Endothelial cell of umbilical vein (primary cell): ENCODE results near the gene CHMP4B. TPM values are rescaled to one million over a fixed set of nuclear protein-coding genes. Genes with fewer than 3 reads are reported as not detected.

Experiments
- BruUV-seq: library from RNA; stranded (reverse); fragments of 400-500 nt; replicated peaks from 2 replicates; lab custom pipeline; 2021; lab: Mats Ljungman, UMichigan
- CTCF ChIA-PET: fragments of 300-600, 350-600 bp; sonication (Branson Sonifier 250); formaldehyde crosslinking; loops from one replicate; lab custom pipeline; 2021; ENCODE audit warnings: antibody characterized with exemption, inconsistent platforms; lab: Charles Lee
- POLR2A ChIA-PET: fragments of 300-600, 350-600 bp; sonication (Branson Sonifier 250); formaldehyde crosslinking; loops from one replicate; lab custom pipeline; 2021; ENCODE audit warnings: antibody characterized with exemption, inconsistent platforms; lab: Charles Lee
- DNase-seq: peaks from one replicate; pipeline ENCODE4 v3.0.0-alpha.2; 2011; ENCODE audit warnings: low read depth, low spot score
- FAIRE-seq: peaks from 2 replicates; lab custom pipeline; 2011; peaks lifted over from hg19 to GRCh38; lab: Jason Lieb, UNC
- H2AFZ ChIP-seq: 2 replicates; pipeline ENCODE4 v1.6.0; 2012; ENCODE audit warnings: low read depth, low read length, control low read depth, inconsistent platforms
- H3K27ac ChIP-seq: 2 replicates; pipeline ENCODE4 v1.5.1; 2011; ENCODE audit warnings: low read depth, mild to moderate bottlenecking, control low read depth, low read length, moderate library complexity; ENCODE audit not compliant: insufficient read depth
- H3K27me3 ChIP-seq, 2 experiments: 2 replicates each; pipeline versions ENCODE4 v1.6.0 to v1.6.1; 2011; ENCODE audit warnings: low read length in 2 of 2, mixed read lengths in 1 of 2; ENCODE audit not compliant: control insufficient read depth in 2 of 2, insufficient read depth in 2 of 2
- H3K36me3 ChIP-seq, 2 experiments: 2 replicates in 1 of 2; 3 replicates in 1 of 2; pipeline ENCODE4 v1.5.1; 2011; ENCODE audit warnings: low read length in 2 of 2, mild to moderate bottlenecking in 1 of 2, moderate library complexity in 1 of 2; ENCODE audit not compliant: control insufficient read depth in 2 of 2, insufficient read depth in 2 of 2; ENCODE audit errors: extremely low read depth in 1 of 2
- H3K4me1 ChIP-seq: 3 replicates; pipeline ENCODE4 v1.5.1; 2011; ENCODE audit warnings: mild to moderate bottlenecking, low read length; ENCODE audit not compliant: control insufficient read depth, insufficient read depth; ENCODE audit errors: extremely low read depth
- H3K4me2 ChIP-seq: 2 replicates; pipeline ENCODE4 v1.6.1; 2011; ENCODE audit warnings: low read length, control low read depth, mixed read lengths; ENCODE audit not compliant: insufficient read depth
- H3K4me3 ChIP-seq, 3 experiments: fragments of 200-600 bp in 1 of 3; sonication (generic), shearing (Covaris generic) in 1 of 3; replicated peaks in 1 of 3; 2 replicates each; pipeline ENCODE4 v1.5.1; 2011 to 2016; ENCODE audit warnings: control low read depth in 3 of 3, low read length in 3 of 3, mild to moderate bottlenecking in 2 of 3, inconsistent platforms in 1 of 3, low read depth in 1 of 3, moderate library complexity in 1 of 3; ENCODE audit not compliant: insufficient read depth in 1 of 3
- H3K79me2 ChIP-seq: 2 replicates; pipeline ENCODE4 v1.6.0; 2012; ENCODE audit warnings: low read length, inconsistent platforms; ENCODE audit not compliant: control insufficient read depth, insufficient read depth
- H3K9ac ChIP-seq: replicated peaks from 2 replicates; pipeline ENCODE3; 2011; ENCODE audit warnings: low read length, control low read depth; ENCODE audit not compliant: insufficient read depth; ENCODE audit errors: extremely low read depth
- H3K9me1 ChIP-seq: replicated peaks from 3 replicates; pipeline ENCODE4 v1.6.0; 2011; ENCODE audit warnings: mild to moderate bottlenecking, low read length; ENCODE audit not compliant: control insufficient read depth, insufficient read depth; ENCODE audit errors: extremely low read depth
- H3K9me3 ChIP-seq: replicated peaks from 2 replicates; pipeline ENCODE4 v1.5.1; 2012; ENCODE audit warnings: low read length, inconsistent platforms; ENCODE audit not compliant: control insufficient read depth, insufficient read depth
- H4K20me1 ChIP-seq: replicated peaks from 2 replicates; pipeline ENCODE3; 2011; ENCODE audit warnings: mild to moderate bottlenecking, low read length; ENCODE audit not compliant: control insufficient read depth, insufficient read depth; ENCODE audit errors: extremely low read depth
- CTCF ChIP-seq, 2 donors: IDR thresholded peaks; 1 replicate in 1 of 2; 2 replicates in 1 of 2; pipeline ENCODE4 v1.5.1; 2011; ENCODE audit warnings: low read length in 2 of 2, mild to moderate bottlenecking in 2 of 2, moderate library complexity in 2 of 2, control low read depth in 1 of 2, inconsistent platforms in 1 of 2, low read depth in 1 of 2; ENCODE audit not compliant: insufficient read depth in 1 of 2; ENCODE audit errors: extremely low read depth in 1 of 2
- EZH2 ChIP-seq: IDR thresholded peaks from 2 replicates; pipeline ENCODE4 v1.6.1; 2012; ENCODE audit warnings: borderline replicate concordance, low read depth, mild to moderate bottlenecking, moderate library complexity, low read length, inconsistent platforms; ENCODE audit not compliant: severe bottlenecking
- FOS ChIP-seq: IDR thresholded peaks from 2 replicates; pipeline ENCODE4 v1.6.1; 2011; ENCODE audit warnings: mild to moderate bottlenecking, low read length, moderate library complexity, borderline replicate concordance; ENCODE audit not compliant: insufficient read depth
- GATA2 ChIP-seq: IDR thresholded peaks from 2 replicates; pipeline ENCODE4 v1.7.0; 2011; ENCODE audit warnings: low read depth, mild to moderate bottlenecking, moderate library complexity, mixed read lengths, low read length; ENCODE audit not compliant: insufficient read length, insufficient read depth
- JUN ChIP-seq: IDR thresholded peaks from 2 replicates; pipeline ENCODE4 v1.6.1; 2011; ENCODE audit warnings: borderline replicate concordance, low read depth; ENCODE audit not compliant: insufficient read length, insufficient read depth
- MAX ChIP-seq: IDR thresholded peaks from 2 replicates; pipeline ENCODE4 v1.6.1; 2011; ENCODE audit not compliant: insufficient read depth, insufficient read length
- MYC ChIP-seq: IDR thresholded peaks from one replicate; pipeline ENCODE4 v1.6.1; 2011; ENCODE audit warnings: mild to moderate bottlenecking, low read depth, low read length
- POLR2A ChIP-seq: IDR thresholded peaks from 2 replicates; pipeline ENCODE4 v1.6.1; 2012; ENCODE audit warnings: low read depth, mild to moderate bottlenecking, control low read depth, low read length
- POLR2AphosphoS5 ChIP-seq: IDR thresholded peaks from 2 replicates; pipeline ENCODE4 v1.6.1; 2012; ENCODE audit warnings: low read depth, mild to moderate bottlenecking, control low read depth, low read length, moderate library complexity; ENCODE audit not compliant: insufficient read depth
- dilution Hi-C: fragments of 300-500 bp; cut with MboI; formaldehyde crosslinking; loops from one replicate; pipeline ENCODE4 v1.15.0; 2019; ENCODE audit warnings: low sequenced_read_pairs; ENCODE audit not compliant: extremely low pct_ligation_motif_present
- intact Hi-C: fragments of 100-400 bp; cut with micrococcal nuclease; formaldehyde crosslinking; loops from one replicate; pipeline ENCODE4 v1.10.0; 2022
- polyA plus RNA-seq, 4 experiments: library from polyadenylated mRNA; depleted of rRNA in 3 of 4; stranded (reverse) in 3 of 4; unstranded in 1 of 4; fragments of >200 nt; gene quantifications; 2 replicates each; pipeline versions ENCODE4 v1.2.1 to v1.2.3, GENCODE V29; 2011 to 2012; ENCODE audit warnings: missing spikeins in 1 of 4
- total RNA-seq: library from RNA; stranded (reverse); gene quantifications from 2 replicates; pipeline ENCODE4 v1.2.3, GENCODE V29; 2021

CHMP4B gene
- total and polyA plus RNA-seq, 2 donors (not counting 3 experiments of a cell fraction or from before 2014, with no cell fraction given), result 64.7 to 112 TPM

DNA sequence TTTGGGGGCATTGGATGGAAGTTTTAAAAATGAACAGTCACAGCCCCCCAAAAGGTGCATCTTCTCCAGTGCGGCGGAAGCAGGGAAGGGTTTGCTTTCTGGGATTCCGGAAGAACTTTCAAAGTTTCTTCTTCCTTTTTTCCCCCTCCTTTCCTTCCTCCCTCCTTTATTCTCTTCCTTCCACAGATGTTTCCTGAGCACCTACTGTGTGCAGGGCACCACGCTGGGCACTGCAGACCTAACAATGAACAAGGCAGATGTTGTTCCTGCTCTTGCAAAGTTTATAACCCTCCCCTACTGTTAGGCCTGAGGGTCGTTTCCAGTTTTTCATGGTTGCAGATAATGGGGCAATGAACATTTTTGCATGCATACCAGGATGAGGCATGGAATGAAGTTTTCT lies 58.1 kb downstream of the CHMP4B start:
- intact Hi-C loops (no loop called here), dilution Hi-C loops (no loop called here)
- Histone ChIP-seq H3K9me3 (no peaks in the 10 kb centered on the region), H3K9ac (no peak overlapping the region), H3K4me3 (no peak overlapping the region), H3K9me1 (no peaks in the 10 kb centered on the region), H3K27ac (no peak overlapping the region), H3K79me2 (no peaks in the 10 kb centered on the region), H3K36me3 (no peaks in the 10 kb centered on the region), H3K4me2 (no peak overlapping the region), H4K20me1 (no peaks in the 10 kb centered on the region), H2AFZ (no peak overlapping the region), H3K4me1 (no peaks in the 10 kb centered on the region), H3K27me3 (peaks cover 2 to 9% of the 10 kb centered on the region in 2 experiments)
- DNase-seq, result no peak
- ChIA-PET POLR2A (no interaction called here), CTCF (interaction anchor here (0.6 kb wide), 1 partner anchor 1765 kb away, joined by 3 read pairs; no protein-coding TSS in a partner anchor)
- BruUV-seq, result no TSS peak
- FAIRE-seq, result no peak
- TF ChIP-seq FOS (no peak), EZH2 (no peak), POLR2AphosphoS5 (no peak), POLR2A (no peak), MYC (no peak), MAX (no peak), GATA2 (no peak), CTCF (IDR thresholded peaks at IDR 0.05; ENCODE audit: extremely low read depth in 1 of 2, insufficient read depth in 1 of 2, low read depth in 1 of 2, low read length in 2 of 2) (no peak), JUN (no peak)
